NCI-H524 treated with DMSO at 0.1 percent for 48 hours (cell line): Measurements from ENCODE around the gene GRIN2C.
"Not testable (repeated sequence)": the region's sequence is repeated elsewhere in the genome, so short reads cannot be mapped to it uniquely, and the experiment has no call there.

Experiments used
- DNase-seq: peaks from one replicate; lab custom pipeline; 2025; lab: John Stamatoyannopoulos, UW

The GRIN2C gene

DNA sequence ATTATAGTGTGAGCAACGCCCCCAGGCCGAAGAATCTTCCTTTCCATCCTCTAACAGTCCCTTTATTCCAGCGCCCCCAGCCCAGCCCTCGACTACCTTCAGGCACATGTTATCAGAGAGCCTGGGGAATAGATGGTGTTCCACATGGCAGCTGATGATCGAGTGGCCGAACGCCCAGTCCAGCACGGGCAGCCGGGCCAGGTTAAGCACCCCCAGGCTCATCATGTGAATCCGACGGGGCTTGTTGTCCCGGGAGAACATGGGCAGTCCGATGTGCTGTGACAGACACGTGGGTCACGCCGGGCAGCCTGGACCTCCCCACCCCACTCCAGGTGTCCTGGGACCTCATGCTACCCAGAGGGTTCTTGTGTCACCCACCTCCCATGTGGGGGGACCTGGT lies 19.6 kb upstream of the GRIN2C start:
- no peak for DNase-seq

DNA sequence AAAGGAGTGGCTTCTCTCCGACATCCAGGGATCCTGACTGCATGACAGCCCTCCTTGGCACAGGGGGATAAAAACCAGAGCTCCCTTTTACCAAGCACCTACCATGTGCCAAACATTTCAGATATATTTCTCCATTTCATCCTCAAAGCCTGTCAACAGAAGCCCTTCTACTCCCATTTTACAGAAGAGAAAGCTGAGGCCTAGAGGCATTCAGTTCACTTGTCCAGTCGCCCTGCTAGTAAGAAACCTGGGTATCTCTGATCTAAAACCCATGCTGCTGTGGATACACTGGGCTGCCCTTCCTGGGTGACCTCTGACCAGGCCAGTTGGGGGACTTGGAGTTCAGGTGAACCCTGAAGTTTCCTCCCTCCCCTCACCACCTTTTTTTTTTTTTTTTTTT lies 19.0 kb upstream of the GRIN2C start:
- DNase-seq = no peak

DNA sequence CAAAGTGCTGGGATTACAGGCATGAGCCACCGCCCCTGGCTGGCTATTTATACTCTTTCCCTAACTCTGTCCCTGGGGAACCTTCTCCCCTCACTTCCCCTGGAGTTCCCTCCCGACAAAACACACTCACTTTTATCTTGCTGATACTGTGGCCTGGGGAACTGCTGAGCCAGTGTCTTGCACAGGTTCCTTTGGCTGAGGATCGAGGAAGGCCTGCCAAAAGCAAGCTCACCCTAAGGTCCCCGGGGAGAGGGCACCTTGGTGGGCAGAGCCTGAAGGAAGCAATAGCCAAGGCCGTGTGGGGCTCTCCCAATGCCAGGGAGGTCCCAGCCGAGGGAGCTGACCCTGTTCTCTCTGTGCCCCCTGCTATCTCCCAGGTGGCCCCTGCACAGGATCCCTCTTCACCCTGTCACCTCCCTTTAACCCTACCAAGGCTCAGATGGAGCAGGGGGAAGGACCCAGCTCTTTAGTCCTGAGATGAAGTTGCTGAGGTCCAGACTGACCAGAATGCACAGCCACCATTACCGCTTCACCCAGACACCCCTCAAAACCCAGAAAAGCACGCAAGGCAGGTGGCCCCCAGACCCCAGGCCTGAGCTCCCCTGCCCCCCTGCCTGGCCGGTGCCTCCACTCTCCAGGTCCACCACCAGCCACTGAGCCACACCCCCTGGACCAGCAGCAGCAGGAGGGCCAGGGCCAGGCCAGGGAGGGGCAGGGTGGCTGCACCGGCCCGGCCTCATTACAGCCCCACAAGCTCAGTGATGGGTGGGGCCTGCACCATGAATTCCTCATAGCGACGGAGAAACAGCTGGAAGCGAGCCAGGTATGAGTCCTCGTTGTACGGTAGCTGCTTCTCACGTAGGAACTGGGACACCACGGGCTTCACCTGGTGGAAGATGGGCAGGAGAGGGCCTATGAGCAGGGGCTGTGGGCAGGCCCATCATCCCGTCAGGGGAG lies 18.2 kb upstream of the GRIN2C start:
- no peak for DNase-seq

DNA sequence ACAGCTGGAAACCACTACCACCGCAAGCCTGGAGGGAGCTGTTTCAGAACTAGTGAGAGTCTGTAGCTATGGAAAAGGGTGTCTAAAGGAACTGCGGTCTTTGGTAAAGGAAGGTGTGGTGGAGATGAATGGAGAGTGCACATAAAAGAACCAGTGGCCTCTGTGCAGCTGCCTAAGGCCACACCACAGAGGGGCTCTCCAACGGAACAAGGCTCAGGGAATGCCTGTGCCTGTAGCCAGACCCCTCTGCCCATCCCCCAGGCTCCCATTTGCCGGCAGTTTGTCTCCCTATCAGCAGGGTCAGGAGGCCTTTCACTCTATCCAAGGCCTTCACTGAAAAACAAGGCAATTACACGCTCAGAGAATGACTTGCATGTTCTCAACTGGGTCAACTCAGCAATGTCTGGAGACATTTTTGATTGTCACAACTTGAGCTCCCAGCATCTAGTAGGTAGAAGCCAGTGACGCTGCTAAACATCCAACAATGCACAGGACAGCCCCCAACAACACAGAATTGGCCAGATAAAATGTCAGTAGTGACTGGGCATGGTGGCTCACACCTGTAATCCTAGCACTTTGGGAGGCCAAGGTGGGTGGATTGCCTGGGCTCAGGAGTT lies 16.4 kb upstream of the GRIN2C start:
- no peak for DNase-seq

DNA sequence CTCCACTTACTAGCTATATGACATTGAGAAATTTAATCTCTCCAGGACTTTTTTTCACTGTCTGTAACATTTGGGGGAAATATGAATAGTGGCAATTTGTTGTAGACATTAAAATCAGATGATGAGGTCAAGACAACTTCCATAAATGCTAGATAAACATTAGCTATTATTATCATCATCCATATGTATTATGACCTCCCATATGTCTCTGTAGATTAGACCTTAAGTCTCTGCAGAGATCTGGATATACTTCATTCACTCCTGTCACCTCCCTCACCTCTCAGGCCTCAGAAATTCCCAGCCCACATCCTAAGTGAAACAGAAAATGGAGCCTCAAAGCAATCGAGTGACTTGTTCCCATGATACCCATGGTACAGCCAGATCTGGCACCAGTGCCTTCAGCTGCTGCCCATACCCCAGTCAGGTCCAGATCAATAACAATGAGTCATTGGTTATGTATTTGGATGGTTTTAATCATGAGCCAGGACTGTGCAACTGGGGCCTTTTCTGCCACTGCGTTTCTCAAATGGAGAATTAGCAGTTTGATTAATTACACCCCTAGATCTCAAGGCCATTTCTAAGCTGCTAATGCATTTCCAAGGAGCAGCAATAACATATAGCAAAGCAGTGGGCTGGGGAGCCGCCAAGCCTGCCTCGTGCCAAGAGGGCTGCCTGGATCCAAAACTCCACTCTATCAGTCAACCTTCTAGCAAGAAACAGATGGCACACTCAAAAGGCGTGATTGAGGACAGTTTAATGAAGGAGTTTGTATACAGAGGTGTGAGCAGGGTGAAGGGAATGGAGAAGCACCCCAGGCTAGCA lies 15.7 kb upstream of the GRIN2C start:
- peak; percentile 36 for DNase-seq

DNA sequence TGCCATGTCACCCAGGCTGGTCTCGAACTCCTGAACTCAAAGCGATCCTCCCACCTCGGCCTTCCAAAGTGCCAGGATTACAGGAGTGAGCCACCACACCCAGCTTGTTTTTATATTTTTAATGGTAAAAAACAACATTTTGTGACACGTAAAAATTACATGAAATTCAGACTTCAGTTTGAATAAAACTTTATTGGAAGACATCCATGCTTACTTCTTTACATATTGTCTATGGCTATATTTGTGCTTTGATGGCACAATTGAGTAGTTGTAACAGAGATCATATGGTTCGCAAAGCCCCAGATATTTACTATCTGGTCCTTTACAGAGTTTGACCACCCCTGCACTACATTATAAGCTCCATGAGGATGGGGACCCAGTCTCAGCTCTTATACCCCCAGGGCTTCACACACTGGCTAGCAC lies 14.9 kb upstream of the GRIN2C start:
- DNase-seq = no peak

DNA sequence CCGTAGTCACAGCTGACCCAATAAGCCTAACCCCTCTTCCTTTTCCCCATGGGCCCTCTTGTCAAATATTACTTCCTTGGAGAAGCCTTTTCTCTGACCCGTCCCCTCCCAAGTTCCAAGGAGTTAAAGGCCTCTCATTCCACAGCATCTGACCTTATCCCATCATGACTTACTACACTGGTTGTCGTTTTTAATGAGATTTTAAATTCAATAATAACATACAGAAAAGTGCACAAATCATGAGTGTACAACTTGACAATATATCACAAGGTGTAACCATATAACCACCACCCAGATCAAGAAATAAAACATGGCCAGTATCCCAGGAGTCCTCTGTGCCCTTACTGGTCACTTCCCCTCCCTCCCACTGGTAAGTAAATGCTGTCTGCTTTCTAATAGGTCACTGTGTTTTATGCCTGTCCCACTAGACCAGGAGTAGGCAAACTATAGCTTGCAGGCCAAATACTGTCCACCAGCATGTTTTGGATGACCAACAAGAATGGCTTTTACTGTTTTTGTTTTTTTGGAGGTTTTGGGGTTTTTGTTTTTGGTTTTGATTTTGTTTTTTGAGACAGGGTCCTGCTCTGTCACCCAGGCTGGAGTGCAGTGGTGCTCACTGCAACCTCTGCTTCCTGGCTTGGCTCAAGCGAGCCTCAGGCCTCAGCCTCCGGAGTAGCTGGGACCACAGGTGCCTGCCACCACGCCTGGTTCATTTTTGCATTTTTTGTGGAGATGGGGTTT lies 14.4 kb upstream of the GRIN2C start:
- DNase-seq = no peak

DNA sequence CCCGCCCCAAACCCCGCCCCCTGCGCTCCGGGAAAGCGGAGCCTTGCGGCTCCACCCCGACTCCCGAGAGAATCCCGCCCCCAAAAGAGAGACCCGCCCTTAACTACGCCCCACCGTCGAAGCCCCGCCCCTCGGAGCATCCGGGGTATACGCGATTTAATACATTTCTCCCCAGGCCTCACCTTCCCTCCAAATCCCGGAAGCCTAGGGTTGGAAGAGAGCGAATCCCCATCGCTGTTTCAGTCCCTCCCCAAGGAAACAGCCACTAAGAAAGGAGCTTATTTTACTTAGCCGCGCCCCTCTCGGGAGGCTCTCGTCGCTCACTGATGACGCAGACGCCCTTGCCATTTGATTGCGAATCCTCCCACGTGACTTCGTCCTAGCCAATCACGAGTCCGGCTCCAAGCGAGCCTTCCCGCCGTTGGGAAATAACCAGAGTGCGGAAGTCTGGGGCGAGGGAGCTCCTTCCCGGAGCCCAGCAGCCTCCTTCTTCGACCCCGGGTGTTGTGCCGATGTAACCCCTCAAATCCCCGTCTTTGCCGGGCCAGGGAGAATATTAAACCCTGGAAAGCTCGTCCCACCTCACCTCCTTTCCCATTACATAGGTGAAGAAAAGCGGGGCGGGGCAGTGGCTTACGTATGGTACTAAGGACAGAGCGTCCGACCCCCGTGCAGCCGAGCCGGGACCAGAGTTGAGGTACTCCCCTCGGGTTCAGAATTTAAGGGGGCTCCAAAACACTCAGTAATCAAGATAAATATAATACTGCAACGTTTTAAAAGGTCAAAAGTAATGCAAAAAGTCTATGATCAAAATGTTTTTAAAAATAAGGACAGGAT lies 13.6 kb upstream of the GRIN2C start:
- DNase-seq = peak; percentile 100

DNA sequence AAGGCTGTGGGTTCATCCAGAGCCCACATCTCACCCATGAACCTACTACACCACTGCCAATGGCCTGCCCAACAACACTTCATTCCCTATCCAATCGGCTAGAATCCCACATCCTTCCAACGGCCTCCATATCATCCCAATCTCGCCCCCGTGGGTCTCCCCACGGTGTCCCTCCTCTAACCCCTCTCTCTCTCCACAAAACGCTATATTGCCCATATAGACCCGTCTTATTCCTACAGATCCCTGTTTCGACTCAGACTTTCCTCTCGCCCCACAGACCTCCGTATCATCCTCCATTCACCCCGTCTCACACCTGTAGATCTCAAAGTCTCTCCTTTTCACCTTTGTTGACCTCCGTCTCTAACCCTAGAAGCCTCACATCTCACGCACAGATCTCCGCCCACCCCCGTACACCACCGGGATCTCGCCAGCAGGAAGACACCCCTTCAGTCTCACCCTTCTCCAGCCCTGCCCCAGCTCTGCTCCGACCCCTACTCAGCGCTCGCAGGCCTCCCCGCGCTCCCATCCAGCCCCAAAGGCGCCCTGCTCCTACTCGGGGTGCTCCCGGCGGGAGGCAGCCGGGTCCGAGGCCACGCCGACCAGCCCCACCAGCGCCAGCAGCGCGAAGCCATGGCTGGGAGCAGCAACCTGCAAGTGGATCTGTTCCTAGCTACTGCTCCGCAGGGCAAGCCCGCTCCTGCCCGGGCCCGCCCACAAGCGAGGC lies 12.8 kb upstream of the GRIN2C start, which contains the start of gene FDXR:
Gene FDXR (minus strand): TSS at position 682 of the 724 bp plus-strand sequence. CDS start 50 bp downstream, at position 632.
- no peak for DNase-seq

DNA sequence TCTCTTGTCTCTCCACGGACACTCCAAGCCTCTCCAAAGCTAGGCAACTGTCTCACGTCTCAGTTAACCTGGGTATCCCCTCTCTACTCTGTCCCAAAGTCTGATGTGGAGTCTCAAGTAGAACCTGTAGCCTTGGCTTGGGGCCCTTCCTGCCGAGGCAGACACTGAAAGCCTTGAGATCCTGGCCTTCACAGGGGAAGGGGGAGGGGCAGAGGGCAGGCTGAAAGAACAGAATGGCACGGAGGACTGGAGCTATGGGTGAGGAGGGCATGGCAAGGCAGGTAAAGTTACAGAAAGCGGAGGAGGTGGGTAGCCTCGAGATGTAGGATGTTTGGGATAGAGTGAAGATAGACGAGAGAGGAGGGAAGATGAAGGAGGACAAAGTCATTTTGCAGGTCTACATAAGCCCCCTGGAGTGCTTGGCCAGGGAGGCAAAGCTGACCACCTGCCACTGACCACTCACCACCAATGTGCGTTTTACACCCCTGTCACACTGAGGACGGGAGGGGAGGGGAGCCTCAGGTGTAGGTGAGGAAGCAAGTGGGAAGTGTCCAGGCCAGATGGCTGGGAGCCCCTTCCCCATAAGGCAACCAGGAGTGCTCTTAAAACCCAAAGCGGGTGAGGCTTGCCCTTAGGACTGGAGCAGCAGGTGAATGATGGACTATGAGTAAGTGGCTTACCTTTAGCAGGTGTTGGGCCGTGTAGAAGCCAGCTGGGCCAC lies 11.8 kb upstream of the GRIN2C start:
- no peak for DNase-seq

DNA sequence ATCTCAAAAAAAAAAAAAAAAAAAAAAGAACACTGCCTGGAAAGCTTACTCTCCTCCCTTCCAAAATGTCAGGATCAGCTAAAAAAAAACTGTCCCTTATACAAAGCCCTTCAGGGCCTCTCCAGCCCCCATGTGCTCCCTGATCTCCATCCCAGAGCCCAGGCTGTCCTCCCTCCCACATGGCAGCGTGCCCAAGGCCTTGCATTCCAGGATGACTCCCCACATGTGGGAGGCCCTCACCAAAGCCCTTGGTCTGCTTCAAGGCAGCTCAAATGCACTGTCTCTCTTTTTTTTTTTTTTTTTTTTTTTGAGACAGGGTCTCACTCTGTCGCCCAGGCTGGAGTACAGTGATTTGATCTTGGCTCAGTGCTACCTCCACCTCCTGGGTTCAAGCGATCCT lies 10.8 kb upstream of the GRIN2C start:
- DNase-seq = no peak

DNA sequence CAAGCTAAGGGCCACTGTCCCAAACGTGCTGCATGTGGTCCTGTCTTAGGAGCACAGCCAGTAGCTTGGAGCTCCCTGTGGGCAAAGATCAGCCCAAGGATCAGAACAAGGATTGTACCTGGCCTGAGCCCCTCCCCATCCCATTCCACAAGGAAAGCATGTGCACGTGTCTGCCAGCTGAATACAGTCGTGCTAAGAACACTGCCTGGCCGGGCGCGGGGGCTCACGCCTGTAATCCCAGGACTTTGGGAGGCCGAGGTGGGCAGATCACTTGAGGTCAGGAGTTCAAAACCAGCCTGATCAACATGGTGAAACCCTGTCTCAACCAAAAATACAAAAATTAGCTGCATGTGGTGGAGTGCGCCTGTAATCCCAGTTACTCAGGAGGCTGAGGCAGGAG lies 10.3 kb upstream of the GRIN2C start:
- not testable (repeated sequence) for DNase-seq

DNA sequence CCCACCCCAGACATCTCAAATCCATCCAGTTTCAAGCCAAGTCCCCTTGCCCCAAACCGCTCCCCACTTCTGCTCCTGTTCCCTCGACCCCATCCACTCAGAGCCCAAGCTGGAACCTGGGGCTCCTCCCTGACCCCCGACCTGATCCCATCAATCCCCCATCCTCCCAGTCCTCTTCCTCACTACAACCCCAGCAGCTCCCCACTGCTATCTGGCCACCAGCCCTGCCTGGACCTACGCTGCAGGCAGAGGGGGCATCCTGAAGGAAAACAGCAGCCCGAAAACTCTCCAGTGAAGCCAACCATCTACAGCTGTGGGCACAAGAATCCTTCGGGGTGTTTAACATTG lies 9.2 kb upstream of the GRIN2C start:
- no peak for DNase-seq

DNA sequence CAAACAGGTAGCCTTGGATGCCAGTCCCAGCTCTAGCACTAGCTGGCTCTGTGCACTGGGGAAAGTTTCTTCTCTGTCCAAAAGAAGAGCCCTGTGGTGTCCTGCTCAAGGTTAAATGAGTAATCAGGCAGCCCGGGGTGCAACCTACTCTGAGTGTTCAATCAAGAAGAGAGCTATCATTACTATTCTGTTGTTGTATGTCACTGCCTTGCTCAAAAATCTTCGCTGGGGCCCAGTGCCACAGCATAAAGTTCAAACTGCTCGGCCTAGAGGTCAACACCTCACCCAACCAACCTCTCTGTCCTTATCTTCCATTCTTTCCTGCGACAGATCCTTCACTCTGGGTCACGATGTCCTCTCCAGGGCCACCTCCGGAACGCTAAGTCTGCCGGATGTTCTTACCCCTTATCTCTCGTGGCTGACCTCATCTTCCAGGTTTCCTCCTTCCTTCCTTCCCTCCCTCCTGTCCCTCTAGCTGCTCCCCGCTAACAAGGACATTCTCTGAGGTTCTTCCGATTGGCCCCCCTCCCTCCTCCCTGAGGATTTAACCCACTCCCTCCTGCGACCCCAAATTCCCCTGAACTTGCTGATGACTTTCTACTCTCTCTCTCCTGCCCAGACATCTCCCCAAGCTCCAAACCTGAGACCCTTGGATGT lies 8.7 kb upstream of the GRIN2C start:
- DNase-seq = no peak

DNA sequence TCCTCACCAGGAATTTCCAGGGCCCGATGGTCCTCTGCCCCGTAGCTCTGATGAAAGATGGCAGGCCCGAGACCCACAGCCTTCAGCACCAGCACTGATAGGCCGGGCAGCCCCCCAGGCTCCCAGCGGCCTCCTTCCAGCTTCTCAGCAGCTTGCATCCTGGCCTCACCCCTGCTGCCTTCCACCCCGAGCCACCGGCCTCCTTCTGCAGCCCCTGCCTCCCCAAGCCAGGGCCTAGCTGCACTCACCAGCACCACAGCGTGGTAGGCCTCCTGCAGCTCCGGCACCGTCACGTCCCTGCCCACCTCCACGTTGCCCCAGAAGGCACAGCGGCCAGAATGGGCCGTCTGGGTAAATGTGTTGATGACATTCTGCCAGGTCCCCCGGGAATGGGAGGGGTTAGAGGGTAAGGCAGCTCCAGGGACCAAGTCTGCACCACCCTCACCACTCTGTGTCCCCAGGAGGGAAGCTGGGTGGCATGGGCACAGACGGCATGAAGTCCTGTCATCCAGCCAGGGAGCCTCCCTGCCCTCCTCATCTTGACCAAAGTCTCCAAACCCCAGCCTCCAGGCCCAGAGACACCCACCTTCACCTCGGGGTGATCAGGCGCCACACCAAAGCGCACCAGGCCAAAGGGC lies 6.6 kb upstream of the GRIN2C start:
- no peak for DNase-seq

DNA sequence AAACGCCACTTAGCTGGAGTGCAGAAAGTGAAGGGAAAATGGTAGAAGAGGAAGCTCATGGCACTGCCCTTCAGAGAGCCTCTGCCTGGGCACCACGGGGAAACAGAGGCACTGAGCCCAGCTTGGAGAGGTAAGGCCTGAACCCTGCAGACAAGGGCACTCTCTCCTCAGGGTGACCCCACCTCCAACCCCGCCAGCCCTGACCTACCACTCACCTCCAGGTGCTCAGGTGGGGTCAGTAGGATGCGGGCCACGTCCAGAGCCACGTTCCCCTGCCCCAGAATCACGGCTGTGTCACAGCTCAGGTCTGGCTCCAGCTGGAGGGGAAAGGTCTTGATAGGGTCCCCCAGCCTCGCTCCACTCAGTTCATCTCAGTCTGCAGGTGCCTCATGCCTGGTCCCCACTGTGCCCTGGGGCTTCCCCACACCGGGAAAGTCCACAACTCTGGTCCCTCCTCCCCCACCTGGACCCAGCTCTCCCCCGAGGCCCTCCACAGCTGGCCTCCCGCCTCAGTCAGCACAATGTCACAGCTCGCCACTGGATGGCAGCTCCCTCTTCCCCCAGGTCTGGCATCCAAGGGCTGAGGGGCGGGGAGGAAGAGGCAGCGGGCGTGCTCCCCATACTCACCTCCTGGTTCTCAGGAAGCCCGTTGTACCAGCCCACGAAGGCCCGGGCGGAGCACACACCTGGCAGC lies 6.0 kb upstream of the GRIN2C start:
- DNase-seq = no peak

DNA sequence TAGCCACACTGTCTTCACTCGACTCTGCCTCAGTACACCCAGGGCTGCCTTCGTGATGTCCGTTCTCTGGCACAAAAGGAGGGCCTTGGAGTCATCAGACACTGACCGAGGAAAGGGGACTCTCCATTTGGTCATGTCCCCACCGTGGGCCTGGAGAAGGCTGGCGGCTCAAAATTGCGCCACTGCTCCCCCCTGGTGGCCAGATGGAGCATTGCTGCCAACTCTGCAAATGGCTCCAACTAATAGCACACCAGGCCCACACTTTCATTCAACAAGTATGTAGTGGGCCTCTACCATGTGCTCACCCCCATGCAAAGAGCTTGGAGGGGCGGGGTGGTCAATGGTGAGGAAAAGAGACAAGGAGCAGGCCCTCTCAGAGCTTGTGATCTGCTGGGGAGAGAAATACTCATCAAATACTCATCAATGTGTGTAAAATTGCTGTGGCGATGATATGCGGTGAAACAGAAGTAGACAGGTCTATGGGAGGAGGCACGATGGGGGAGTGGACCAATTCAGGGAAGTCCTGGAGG lies 5.2 kb upstream of the GRIN2C start:
- no peak for DNase-seq
